Measurements from ENCODE around the gene ORC6. TPM values are rescaled to one million over a fixed set of nuclear protein-coding genes. Genes with fewer than 3 reads are reported as not detected.
A peak's percentile ranks its signal among the peaks of the same experiment; 100 is the strongest.
"Not testable (repeated sequence)": the region's sequence is repeated elsewhere in the genome, so short reads cannot be mapped to it uniquely, and the experiment has no call there.

Gene ORC6
- total RNA-seq, result 5.8 and 9.1 TPM in 2 replicates

GRCh38 chr16:46689365-46690280, at the start of gene ORC6:
ORC6 (plus strand) TSS chr16:46689659; CDS start chr16:46689706, 47 bp downstream.
- DNase-seq (ENCODE audit: low read depth in 2 of 2), result peak; percentile 90 to 96

GRCh38 chr16:46648656-46649055, 40.8 kb upstream of the ORC6 start:
- no peak for DNase-seq (ENCODE audit: low read depth in 2 of 2)

GRCh38 chr16:46649588-46650253, 39.7 kb upstream of the ORC6 start:
- no peak for DNase-seq (ENCODE audit: low read depth in 2 of 2)

DNA sequence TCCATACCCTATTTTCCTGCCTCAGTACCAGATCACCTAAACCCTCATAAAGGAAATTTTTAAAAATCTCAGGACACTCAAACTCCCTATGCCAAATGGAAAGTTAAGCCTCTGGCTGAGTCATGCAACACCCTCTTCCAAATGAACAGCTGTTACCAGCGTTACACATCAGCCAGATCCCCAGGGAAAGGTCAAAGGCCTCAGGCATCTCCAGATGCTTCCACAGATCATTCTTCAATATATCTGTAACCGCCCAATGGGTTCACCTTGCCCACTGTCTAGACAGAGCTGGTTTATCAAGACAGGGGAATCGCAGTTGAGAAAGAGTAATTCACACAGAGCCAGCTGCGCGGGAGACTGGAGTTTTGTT, 39.2 kb upstream of the ORC6 start:
- DNase-seq (ENCODE audit: low read depth in 2 of 2), result no peak

- DNase-seq (ENCODE audit: low read depth in 2 of 2), result no peak
These were observed 38.2 kb upstream of the ORC6 start for GRCh38 chr16:46651305-46651704.

GRCh38 chr16:46658925-46659324, 30.5 kb upstream of the ORC6 start:
- no peak for DNase-seq (ENCODE audit: low read depth in 2 of 2)

- no peak for DNase-seq (ENCODE audit: low read depth in 2 of 2)
These were observed 27.3 kb upstream of the ORC6 start for GRCh38 chr16:46662123-46662522.

- DNase-seq (ENCODE audit: low read depth in 2 of 2), result peak; percentile 54 to 76
These were observed 16.0 kb upstream of the ORC6 start for GRCh38 chr16:46673320-46674013.

- DNase-seq (ENCODE audit: low read depth in 2 of 2), result not testable (repeated sequence)
These were observed 11.5 kb upstream of the ORC6 start for GRCh38 chr16:46677943-46678342.

DNA sequence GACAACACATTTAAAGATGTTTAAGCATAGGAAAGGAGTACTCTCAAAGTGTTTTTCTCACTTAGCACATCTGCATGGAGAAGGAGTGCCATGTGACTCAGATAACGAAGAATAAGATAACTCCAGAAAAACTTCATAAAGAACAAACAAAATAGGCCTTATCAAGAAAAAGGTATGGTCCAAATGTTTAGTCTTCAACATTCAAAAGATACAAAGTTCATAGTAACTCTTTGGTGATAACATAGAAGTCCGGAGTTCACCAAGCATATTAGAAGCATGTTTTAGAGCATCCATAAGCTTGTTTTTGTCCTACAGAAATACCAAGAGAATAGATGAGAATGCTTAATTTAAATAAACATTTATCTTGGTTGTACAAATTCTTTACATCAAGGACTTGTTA, 7.6 kb upstream of the ORC6 start:
- DNase-seq (ENCODE audit: low read depth in 2 of 2), result not testable (repeated sequence)

DNA sequence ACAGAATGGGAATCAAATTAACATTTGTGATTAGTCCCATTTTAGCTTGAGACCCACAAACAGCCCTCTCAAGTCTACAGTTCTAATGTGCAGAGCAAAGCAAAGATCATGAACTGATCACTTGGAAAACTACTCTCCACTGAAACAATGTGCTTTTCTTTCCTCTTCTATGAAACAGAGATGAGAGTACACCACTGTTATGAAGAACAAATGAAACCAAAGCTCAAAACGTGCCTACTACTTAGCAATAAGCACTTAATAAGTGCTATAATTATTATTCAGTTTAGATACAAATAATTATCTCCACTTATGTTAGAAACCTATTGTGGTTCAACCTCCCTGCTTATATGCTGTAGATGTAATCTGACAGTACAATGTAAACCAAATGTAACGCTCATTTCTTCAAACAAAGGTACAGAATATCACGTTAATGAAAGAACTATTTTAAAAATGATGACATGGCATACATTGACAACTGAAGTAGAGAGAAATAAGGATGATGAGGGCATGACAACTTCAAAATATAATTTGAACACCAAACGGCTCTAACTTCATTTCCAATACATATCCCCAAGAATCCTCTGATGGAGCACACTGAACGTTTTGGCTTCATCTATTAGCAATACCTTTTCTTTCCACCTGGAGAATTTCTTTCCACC, 2.5 kb upstream of the ORC6 start:
- DNase-seq (ENCODE audit: low read depth in 2 of 2), result no peak

DNA sequence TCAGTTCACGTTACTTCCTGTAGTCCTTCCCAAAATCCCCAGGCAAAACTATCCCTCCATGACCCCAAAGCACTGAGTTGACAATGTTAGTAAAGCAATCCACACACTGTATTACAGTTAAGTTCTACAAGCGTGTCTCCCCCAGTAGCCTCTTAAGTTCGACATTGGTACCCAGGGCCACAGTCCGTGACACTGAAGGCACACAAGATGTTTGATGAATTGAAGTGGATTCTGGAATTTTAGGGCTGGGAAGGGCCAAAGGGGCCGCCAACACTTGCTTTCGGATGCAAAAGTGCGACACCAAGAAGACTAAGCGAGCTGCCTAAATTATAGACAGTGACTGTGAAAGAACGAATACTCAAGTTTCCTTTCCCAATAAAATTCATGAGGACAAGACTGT, 2.0 kb upstream of the ORC6 start:
- DNase-seq (ENCODE audit: low read depth in 2 of 2), result no peak

DNA sequence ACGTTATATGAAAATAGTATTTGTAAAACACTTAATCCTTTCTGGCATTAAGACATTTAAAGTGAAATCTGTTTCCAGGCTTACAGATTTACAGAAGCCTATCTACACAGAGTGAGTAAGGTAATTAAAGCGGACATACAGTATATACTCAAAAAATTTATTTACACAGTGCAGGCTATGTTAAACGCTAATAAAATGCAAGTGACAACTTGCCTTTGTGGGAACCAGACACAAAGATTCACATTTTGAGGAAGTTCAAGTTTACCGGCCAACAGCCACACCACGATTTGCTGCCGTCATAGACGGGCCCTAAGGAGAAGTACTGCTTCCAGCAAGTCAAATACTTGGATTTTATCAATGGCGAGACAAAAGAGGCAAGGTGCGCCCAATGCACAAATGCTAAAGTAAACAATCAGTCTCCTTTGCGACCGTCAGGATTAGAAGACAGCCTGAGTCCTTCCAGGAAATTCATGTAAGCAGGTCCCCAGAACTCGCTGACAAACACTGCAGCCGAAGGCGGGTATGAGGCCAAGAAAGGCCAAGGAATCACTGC, 1.3 kb upstream of the ORC6 start:
- peak in 1 of 2 donors; percentile 26 for DNase-seq (ENCODE audit: low read depth in 2 of 2)

- peak; percentile 96 to 99 for DNase-seq (ENCODE audit: low read depth in 2 of 2)
These were observed 650 bp upstream of the ORC6 start, which contains the start of gene VPS35 for GRCh38 chr16:46688654-46689364. VPS35 (minus strand) TSS chr16:46689178; CDS start chr16:46689133, 45 bp downstream.

GRCh38 chr16:46690281-46691178, 1.1 kb downstream of the ORC6 start:
- peak in 1 of 2 donors; percentile 55 for DNase-seq (ENCODE audit: low read depth in 2 of 2)

- peak in 1 of 2 donors; percentile 40 for DNase-seq (ENCODE audit: low read depth in 2 of 2)
These were observed 2.3 kb downstream of the ORC6 start for GRCh38 chr16:46691726-46692125.

DNA sequence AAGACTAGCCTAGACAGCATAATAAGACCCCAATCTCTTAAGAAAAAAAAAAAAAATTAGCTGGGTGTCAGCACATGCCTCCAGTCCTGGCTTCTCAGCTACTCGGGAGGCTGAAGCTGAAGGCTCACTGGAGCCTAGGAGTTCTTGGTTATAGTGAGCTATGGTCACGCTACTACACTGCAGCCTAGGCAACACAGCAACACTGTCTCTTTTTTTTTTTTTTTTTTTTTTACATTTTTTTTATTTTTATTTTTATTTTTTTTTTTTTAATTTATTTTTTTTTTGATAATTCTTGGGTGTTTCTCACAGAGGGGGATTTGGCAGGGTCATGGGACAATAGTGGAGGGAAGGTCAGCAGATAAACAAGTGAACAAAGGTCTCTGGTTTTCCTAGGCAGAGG, 4.1 kb downstream of the ORC6 start:
- no peak for DNase-seq (ENCODE audit: low read depth in 2 of 2)

DNA sequence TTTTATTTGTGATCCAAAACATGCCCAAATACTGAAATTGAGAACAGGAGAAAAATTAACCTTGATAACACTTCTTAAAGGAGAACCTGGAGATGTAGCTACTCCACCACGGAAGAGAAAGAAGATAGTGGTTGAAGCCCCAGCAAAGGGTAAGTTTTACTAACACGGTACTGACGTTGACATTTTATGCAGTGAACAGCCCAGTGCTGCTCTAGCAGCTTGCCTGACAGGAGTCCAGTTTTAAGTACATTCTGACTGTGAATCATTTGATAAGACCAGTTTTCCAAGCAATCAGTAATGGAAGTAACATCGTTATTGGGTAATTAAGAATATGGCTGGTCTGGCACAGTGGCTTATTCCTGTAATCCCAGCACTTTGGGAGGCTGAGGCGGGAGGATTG, 6.5 kb downstream of the ORC6 start:
- DNase-seq (ENCODE audit: low read depth in 2 of 2), result no peak

DNA sequence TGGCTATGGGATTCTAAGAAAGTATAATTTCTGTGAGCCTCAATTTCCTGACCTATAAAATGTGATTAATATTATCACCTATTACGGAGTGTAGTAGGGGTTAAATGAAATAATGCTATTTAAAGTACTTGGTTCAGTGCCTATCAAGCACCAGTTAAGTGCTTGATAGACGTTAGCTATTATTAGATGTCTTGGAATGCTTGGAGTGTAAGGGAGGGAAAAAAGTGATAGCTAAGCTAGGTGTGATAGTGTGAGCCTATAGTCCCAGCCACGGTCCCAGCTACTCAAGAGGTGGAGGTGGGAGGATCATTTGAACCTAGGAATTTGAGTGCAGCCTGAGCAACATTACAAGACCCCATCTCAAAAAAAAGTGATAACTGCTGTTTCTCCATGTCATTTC, 7.5 kb downstream of the ORC6 start:
- DNase-seq (ENCODE audit: low read depth in 2 of 2), result no peak

GRCh38 chr16:46700048-46700447, 10.6 kb downstream of the ORC6 start:
- no peak for DNase-seq (ENCODE audit: low read depth in 2 of 2)
